HG02973 (cell line): Measurements from ENCODE around the gene TANGO2.

Source experiments
- ATAC-seq: cut with Tn5 transposase; IDR thresholded peaks from one replicate; pipeline ENCODE4 v1.9.1; 2021; ENCODE audit warnings: moderate library complexity; ENCODE audit not compliant: unreplicated experiment

The TANGO2 gene

GRCh38 chr22:20039683-20040325, 18.9 kb downstream of the TANGO2 start:
- no peak for ATAC-seq

- ATAC-seq: no peak
Measured at GRCh38 chr22:20040327-20041200, 19.7 kb downstream of the TANGO2 start.

GRCh38 chr22:20043057-20043996, 22.4 kb downstream of the TANGO2 start:
- no peak for ATAC-seq

- no peak for ATAC-seq
Measured at GRCh38 chr22:20043997-20044342, 23.1 kb downstream of the TANGO2 start.

GRCh38 chr22:20044495-20045151, 23.7 kb downstream of the TANGO2 start:
- ATAC-seq: no peak

GRCh38 chr22:20046730-20047129, 25.8 kb downstream of the TANGO2 start:
- ATAC-seq: no peak

- ATAC-seq: no peak
Measured at GRCh38 chr22:20051927-20052308, 31.0 kb downstream of the TANGO2 start.

GRCh38 chr22:20052309-20053259, 31.7 kb downstream of the TANGO2 start:
- no peak for ATAC-seq

- ATAC-seq: no peak
Measured at GRCh38 chr22:20053407-20054033, 32.6 kb downstream of the TANGO2 start.

- no peak for ATAC-seq
Measured at GRCh38 chr22:20054034-20054427, 33.1 kb downstream of the TANGO2 start.

GRCh38 chr22:20054485-20054884, 33.6 kb downstream of the TANGO2 start:
- ATAC-seq: no peak

GRCh38 chr22:20055144-20055543, 34.2 kb downstream of the TANGO2 start:
- ATAC-seq: no peak

GRCh38 chr22:20055654-20056053, 34.7 kb downstream of the TANGO2 start:
- no peak for ATAC-seq

GRCh38 chr22:20056161-20056560, 35.3 kb downstream of the TANGO2 start:
- ATAC-seq: no peak

- ATAC-seq: no peak
Measured at GRCh38 chr22:20056696-20057386, 35.9 kb downstream of the TANGO2 start.

GRCh38 chr22:20057596-20058268, 36.8 kb downstream of the TANGO2 start:
- ATAC-seq: no peak

GRCh38 chr22:20058989-20059770, 38.3 kb downstream of the TANGO2 start:
- ATAC-seq: no peak
